K562 (cell line): ENCODE results near the gene ZBTB39. TPM values are rescaled to one million over a fixed set of nuclear protein-coding genes. Genes with fewer than 3 reads are reported as not detected.
A peak's percentile ranks its signal among the peaks of the same experiment; 100 is the strongest.

ENCODE experiments used
- CHD2 ChIP-seq: IDR thresholded peaks from 2 replicates; pipeline ENCODE4 v1.6.1; 2011; ENCODE audit warnings: low read depth, low read length
- EWSR1 ChIP-seq: fragments of 450-650 bp; IDR thresholded peaks from 2 replicates; pipeline ENCODE4 v1.6.1; 2018; ENCODE audit warnings: borderline replicate concordance, mild to moderate bottlenecking, low read depth, moderate library complexity; ENCODE audit not compliant: partially characterized antibody
- STAG1 ChIP-seq: sonication (generic); formaldehyde crosslinking; IDR thresholded peaks from 2 replicates; pipeline ENCODE4 v1.5.0; 2020; ENCODE audit warnings: missing genetic modification reagents, borderline replicate concordance
- TBP ChIP-seq: optimal IDR thresholded peaks from 2 replicates; pipeline ENCODE3; 2011; ENCODE audit warnings: low read depth, low read length, improper control_type of control experiment
- VEZF1 ChIP-seq: fragments of 200-800 bp; sonication (Bioruptor generic); IDR thresholded peaks from 2 replicates; pipeline ENCODE4 v1.6.1; 2017; ENCODE audit warnings: missing genetic modification characterization, missing compliant biosample characterization
- ZBTB17 ChIP-seq: fragments of 450-650 bp; formaldehyde crosslinking; IDR thresholded peaks from 2 replicates; pipeline ENCODE4 v1.4.0; 2020; ENCODE audit warnings: mild to moderate bottlenecking
- ZNF121 ChIP-seq: sonication (generic); formaldehyde crosslinking; conservative IDR thresholded peaks from 2 replicates; pipeline ENCODE4 v1.8.0; 2022; ENCODE audit warnings: missing genetic modification reagents
- polyA plus RNA-seq, 8 experiments: library from polyadenylated mRNA; depleted of rRNA in 4 of 8; stranded (reverse) in 5 of 8; unstranded in 3 of 8; fragments of >200 nt; fragmentation: Nextera tagmentation in 2 of 8; fragmentation: Illumina TruSeq in 1 of 8; extraction: Ambion mirVana in 2 of 8; extraction: Trizol in 1 of 8; gene quantifications; 2 replicates each; pipeline versions ENCODE4 v1.2.1 to v1.2.3, GENCODE V29; 2011 to 2014; ENCODE audit warnings: inconsistent platforms in 1 of 8, missing spikeins in 1 of 8
- total RNA-seq, 7 experiments: library from RNA; depleted of rRNA in 6 of 7; stranded (reverse); fragments of >200 nt in 6 of 7; fragmentation: Illumina TruSeq in 2 of 7; extraction: Trizol in 2 of 7; gene quantifications; 2 replicates each; pipeline versions ENCODE4 v1.2.1 to v1.2.3, GENCODE V29; 2011 to 2021; ENCODE audit warnings: low replicate concordance in 1 of 7
- TF ChIP-seq, protein P1 (sequence below): sonication (generic); formaldehyde crosslinking; IDR thresholded peaks from 2 replicates; pipeline ENCODE4 v1.8.0; 2022; ENCODE audit warnings: mild to moderate bottlenecking, missing genetic modification reagents, borderline replicate concordance
- TF ChIP-seq, protein P2 (sequence below): fragments of 250-450 bp; sonication (Bioruptor Pico); IDR thresholded peaks from 2 replicates; pipeline ENCODE4 v1.9.0; 2021; ENCODE audit warnings: mild to moderate bottlenecking, inconsistent platforms

The ZBTB39 gene
- total and polyA plus RNA-seq, 9 of the 15 experiments (the other 6 are each of a cell fraction or from before 2014, with no cell fraction given), result 3.3 to 13.3 (median 8.6) TPM

DNA sequence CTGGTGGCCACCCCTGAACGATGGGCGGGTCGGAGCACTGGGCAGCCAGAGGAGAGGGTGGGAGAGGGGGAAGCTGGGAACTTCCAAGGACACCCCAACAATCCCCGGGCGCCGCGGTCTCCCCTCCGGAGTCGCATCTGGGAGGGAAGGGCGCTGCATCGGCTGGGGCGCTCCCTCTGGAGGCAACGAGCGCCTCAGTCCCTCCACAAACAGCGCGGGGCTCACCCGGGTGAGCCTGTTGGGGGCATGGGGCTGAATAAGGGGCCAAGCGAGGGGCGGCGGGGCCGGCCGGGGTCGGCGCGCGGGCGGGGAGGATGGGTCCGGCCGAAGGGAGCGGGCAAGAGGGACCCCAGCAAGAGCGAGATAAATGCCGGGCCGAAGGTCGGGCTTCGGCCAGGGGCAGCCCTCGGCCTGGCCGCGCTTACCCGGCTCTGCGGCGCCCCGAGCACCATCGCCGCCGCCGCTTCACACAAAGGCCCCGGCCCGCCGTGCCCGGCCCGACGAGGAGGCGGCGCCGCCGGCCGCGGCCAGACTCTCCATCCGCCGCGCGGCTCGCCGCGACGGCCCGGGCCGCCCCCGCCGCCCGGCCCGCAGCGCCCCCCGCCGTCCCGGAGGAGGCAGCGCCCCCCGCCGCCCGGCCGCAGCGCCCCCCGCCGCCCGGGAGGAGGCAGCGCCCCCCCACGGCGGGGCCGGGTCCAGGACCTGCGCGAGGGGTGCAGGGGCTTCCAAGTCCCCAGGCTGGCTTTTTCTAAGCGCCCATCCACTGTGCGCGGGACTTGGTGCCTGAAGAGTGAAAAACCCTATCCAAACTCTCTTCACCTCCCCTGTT lies at the start of gene ZBTB39 (continued):
- TF ChIP-seq, protein P1, sequence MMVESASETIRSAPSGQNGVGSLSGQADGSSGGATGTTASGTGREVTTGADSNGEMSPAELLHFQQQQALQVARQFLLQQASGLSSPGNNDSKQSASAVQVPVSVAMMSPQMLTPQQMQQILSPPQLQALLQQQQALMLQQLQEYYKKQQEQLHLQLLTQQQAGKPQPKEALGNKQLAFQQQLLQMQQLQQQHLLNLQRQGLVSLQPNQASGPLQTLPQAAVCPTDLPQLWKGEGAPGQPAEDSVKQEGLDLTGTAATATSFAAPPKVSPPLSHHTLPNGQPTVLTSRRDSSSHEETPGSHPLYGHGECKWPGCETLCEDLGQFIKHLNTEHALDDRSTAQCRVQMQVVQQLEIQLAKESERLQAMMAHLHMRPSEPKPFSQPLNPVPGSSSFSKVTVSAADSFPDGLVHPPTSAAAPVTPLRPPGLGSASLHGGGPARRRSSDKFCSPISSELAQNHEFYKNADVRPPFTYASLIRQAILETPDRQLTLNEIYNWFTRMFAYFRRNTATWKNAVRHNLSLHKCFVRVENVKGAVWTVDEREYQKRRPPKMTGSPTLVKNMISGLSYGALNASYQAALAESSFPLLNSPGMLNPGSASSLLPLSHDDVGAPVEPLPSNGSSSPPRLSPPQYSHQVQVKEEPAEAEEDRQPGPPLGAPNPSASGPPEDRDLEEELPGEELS (CRISPR knock-in tag), result no peak
- TF ChIP-seq CHD2, result no peak
- peak; percentile 94 for TF ChIP-seq VEZF1 (CRISPR knock-in tag)
- TF ChIP-seq ZNF121, result no peak
- TF ChIP-seq TBP, result no peak
- TF ChIP-seq ZBTB17 (CRISPR knock-in tag), result 0 out of 2 replicates have a peak, but pooled peaks have one; percentile 11
- no peak for TF ChIP-seq EWSR1
- TF ChIP-seq, protein P2, sequence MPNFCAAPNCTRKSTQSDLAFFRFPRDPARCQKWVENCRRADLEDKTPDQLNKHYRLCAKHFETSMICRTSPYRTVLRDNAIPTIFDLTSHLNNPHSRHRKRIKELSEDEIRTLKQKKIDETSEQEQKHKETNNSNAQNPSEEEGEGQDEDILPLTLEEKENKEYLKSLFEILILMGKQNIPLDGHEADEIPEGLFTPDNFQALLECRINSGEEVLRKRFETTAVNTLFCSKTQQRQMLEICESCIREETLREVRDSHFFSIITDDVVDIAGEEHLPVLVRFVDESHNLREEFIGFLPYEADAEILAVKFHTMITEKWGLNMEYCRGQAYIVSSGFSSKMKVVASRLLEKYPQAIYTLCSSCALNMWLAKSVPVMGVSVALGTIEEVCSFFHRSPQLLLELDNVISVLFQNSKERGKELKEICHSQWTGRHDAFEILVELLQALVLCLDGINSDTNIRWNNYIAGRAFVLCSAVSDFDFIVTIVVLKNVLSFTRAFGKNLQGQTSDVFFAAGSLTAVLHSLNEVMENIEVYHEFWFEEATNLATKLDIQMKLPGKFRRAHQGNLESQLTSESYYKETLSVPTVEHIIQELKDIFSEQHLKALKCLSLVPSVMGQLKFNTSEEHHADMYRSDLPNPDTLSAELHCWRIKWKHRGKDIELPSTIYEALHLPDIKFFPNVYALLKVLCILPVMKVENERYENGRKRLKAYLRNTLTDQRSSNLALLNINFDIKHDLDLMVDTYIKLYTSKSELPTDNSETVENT (CRISPR knock-in tag), result peak; percentile 52; the same call in 1 of the 2 replicates
- no peak for TF ChIP-seq STAG1
